NT2/D1 (cell line): ENCODE measurements around the gene BET1L.

Experiments
- SUZ12 ChIP-seq: IDR thresholded peaks from 2 replicates; pipeline ENCODE4 v1.6.1; 2011; ENCODE audit not compliant: insufficient read length, insufficient read depth; ENCODE audit errors: extremely low read depth
- YY1 ChIP-seq: IDR thresholded peaks from 2 replicates; pipeline ENCODE4 v1.6.1; 2011; ENCODE audit not compliant: insufficient read length, insufficient read depth

DNA sequence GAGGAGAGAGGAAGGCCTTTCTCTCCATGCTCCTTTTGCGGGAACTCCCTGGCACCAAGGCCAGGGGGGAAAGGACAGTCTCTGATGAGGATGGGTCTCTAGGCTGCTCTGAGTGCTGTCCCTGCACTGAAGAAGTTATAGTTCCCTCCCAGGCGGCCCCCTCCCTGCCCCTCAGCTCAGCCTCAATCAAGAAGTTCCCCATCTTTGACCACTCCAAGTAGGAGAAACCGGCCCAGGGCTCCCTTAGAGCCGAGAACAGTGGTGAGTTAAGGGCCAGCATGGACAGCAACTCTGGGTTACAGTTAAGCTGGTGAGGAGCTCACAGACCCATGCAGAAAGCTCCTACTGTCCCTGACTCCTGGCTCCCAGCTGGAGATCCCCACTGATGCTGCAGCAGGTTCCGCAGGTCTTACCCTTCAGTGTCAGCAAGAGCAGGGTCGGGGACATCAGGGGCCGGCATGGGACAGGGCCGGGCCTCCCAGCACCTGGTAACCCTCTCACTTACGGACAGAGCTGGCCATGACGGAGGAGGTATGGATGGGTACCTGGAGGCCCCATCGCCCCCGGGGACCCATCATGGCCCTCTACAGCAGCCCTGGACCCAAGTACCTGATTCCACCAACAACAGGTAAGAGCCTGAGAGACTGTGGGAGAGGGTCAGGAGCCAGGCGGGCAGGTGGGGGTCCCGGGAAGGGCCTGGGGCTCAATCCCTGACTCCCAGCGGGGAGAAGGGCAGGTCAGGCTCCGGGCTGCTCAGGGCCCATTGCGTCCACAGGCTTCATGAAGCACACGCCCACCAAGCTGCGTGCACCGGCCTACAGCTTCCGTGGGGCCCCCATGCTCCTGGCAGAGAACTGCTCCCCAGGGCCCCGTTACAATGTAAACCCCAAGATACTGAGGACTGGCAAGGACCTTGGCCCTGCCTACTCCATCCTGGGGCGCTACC is 10.1 kb downstream of the BET1L start:
- TF ChIP-seq SUZ12 (no peak), YY1 (no peak)
